Stimulated activated CD8-positive, alpha-beta memory T cell treated with anti-CD3 and anti-CD28 coated beads, Interleukin-2, amount 100 ng/mL, for 1 hour (primary cell): ENCODE results near the gene MBNL2.

Experiments used
- DNase-seq, 2 donors: peaks; one replicate each; pipeline ENCODE4 v3.0.0-alpha.2; 2020; ENCODE audit warnings: low read depth in 2 of 2

The MBNL2 gene

DNA sequence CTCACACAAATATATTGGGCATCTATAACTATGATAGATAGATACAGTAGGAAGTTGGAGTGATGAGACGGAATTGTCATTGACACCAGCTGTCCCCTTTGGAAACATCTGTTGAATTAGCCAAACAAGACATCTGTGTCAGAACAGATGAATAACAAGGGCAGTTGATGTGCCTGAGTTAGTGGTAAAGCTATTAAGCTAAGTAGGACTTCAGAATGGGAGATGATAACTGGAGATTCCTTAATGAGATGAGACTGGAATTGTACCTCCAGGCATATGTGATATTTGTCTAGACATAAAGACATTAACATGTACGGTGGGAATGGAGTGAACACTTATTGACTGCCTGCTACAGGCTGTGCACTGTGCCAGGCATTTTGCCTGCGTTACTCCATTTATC lies 78.7 kb downstream of the MBNL2 start:
- DNase-seq: no peak

DNA sequence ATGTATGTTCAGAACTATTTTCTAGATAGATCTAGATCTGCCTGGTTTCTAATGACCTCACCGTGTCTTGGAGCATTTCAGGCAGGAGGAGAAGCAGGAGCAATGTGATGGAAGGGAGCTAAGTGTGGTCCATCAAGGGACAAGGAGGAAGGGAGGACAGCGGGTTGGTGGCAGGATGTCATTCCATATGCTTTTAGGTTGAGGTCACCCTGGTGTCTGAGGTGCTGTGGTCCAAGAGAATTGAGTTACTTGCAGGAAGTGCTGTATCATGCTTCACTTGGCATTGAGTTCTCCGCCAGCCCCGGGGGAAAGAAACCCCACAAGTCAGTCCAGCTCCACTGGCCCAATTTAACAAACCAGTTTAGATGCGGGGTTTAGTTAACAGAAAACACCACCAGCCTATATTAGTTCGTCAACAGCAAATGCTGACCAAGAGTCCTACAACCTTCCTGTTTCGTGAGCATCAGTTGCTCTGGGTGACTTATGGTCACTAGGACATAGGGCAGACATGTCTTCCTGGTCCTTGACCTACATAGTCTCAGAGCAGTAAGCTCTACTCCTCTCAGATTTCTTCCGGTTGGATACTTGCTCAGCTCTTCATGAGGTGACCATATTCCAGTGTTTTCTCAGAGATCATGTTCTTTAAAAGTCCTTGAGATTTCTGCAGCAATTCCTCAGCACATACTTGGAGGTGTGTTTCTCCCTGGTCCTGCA lies 79.4 kb downstream of the MBNL2 start:
- DNase-seq: no peak

DNA sequence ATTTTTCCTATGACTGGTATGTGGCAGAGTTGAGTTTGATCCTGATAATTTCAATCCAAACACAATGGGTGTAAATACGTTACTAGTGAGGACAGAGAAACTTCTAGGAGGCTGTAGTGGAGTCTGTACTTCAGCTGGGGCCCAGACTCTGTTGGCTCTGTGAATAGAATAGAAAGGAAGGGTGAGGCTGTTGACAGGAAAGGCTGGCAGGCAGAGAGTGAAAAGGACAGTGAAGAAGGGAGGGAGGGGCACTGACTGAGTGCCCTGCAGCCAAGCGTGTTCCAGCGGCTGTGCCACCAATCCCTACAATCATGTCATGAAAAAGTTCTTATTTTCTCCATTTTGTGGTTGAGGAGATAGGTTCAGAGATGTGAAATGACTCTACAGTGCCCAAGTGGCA lies 80.5 kb downstream of the MBNL2 start:
- no peak for DNase-seq

DNA sequence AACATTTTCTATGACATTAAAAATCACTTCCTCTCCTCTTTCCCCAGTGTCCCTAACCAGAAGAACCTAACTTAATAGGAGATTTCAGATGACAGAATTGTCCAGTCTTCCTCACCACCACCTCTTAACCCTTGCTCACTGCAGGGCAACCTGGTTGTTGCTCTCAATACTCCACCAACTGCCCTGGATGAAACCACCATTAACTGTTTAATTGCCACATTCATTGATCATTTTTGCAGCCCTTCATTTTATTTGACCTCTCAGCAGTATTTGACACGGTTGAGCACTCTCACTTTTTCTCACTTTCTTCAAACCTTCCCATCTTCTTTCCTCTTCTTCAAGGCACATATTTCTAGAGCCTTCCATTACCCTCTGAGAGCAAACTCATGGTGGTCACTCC lies 84.0 kb downstream of the MBNL2 start:
- no peak for DNase-seq

DNA sequence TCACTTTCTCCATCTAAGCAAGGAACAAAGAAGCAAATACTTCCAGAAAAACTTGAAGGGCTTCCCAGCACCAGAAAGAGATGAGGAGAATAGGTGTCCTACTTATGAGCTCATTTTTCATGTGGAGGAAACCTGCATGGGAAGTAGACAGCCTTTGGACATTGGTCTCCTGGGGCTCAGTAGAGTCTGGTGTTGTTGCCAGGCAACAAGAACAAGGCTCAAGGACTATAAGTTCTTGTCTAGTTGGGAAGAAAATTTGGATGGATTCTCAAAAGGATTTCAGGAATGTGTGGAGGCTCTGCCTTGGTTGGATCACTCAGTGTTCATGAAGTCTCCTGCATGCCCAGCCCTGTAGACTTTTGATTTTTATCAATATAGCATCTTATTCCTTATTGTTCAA lies 84.5 kb downstream of the MBNL2 start:
- no peak for DNase-seq

DNA sequence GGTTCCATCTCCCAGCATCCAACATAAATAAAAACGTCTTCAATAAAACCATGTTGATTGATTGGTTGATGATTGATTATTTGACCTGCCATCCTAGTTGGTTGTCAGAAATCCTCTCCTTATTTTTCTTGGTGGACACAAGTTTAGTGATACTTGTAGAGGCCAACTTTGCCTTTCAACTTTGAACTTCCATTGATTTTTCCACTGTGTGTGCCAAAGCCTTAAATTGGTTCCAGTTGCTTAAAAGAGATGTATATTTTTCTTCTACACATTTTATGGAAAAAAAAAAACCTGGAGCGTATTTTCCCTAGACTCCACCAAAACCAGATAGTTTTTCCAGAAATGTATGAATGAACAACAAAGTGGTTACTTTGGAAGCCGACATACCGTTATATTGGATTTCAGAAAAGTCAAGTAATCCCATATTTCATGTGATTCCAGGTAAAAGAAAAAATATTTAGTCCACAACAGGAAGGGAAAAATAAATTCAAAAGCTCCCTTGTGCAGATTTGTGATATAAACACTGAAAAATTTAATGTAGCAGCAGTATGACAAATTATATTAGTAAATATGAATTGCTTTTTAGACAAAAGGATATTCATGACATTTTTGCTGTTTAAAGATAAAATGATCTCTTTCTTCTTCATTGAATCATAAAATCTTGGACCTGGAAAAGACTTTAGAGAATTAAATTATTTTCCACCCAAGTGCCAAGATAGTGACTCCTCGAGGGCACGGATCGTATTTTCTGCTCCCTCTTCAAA lies 85.2 kb downstream of the MBNL2 start:
- DNase-seq: no peak

DNA sequence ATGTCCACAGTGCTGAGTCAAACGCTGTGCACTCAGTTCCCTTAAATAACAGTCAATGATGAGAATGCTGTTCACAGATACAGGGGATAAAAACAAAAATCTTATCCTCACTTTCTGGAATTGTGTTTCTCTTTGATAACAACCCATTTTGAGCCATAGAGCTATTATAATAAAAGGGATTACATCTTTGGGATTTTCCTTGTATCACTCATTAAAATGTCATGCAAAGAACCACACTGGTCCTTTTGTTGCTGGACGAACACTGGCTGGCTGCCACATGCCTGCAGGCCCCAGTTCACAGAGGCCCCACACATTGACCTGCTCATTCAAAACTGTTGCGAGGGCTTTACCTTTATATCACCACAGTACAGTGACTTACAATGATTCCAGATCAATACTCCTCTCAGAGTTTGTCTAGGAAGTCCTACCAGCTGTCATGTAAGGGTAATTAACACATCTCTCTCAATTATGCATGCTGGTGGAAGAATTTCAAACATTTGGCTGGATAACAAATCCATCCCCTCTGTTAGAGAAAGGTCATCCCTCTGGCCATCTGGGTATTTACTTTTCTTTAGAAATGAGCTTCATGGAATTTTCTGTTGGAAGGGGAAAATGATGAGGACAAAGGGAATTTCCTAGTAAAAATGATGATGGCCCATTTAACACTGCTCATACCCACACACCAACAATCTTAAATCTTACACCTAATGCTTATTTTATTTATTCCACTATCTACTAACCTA lies 85.9 kb downstream of the MBNL2 start:
- DNase-seq: no peak

DNA sequence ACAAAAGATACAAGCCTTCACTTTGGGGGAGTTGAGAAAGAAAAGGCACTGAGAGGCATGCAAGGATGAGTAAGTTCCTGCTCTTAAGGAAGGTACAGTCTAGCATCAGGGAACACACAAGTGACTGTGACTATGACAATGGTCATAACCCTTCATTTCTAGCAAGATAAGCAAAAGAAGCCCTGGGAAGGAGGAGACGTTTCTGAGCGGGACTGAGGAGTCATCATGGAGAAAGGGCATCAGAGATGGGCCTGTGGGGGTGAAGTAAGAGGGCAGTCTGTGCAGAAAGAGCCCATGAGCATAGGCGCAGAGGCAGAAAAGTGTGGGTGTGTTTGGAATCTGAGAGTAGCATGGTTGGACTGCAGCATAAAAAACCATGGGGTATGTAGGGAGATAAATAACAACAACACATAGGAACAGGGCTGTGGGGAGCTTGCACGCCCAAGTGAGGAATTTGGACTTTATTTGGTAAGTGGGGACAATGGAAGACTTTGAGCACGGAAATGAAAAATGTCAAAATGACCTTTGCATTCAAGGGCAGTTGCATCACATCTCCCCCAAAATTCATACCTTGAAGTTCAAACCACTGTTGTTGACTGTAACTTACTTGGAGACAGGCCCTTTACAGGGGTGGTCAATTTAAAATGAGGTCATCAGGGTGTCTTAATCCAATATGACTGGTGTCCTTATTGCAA lies 86.7 kb downstream of the MBNL2 start:
- no peak for DNase-seq

DNA sequence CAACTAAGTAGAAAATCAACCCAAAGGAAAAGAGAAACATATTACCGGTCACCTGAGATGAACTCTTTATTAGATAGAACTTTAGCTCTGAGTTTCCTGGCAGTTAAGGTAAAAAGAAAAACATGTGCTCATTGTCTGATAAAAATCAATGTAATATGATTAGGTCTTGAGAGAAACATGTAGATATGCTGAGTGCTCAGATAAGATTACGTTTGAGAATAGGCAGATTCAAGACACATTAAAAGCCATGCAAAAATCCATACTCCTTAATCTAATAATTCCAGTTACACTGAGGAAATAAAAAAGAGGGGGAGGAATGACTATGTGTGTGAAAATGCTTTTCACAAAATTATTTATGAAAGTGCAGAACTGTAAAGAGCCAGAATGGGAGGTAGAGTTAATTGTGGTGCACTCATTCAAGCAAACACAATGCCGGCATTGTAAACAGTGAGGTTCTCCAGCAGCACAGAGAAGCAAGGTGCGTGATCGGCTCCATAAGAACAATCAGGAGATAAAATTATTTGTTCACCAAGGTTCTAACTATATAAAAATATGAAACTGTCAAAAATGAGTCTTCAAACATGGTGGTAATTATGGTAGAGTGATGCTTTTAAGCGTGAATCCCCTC lies 88.8 kb downstream of the MBNL2 start:
- no peak for DNase-seq

DNA sequence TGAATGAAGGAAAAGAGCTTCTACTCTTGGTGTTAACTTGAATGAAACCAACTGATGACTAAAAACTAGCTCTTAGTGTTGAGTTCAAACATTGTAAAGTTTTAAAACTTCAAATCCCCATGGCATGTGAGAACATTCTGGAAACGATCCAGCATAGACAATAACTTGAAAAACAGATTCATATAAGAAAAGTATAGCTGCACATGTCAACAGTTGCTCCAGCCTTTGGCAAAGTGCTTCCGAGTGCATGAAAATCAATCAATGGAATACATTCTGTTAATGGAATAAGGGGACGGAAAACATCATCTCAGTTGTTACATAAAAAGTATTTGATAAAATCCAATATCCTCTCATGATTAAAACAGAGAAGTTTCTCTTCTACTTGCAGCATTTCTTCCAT lies 89.8 kb downstream of the MBNL2 start:
- no peak for DNase-seq

DNA sequence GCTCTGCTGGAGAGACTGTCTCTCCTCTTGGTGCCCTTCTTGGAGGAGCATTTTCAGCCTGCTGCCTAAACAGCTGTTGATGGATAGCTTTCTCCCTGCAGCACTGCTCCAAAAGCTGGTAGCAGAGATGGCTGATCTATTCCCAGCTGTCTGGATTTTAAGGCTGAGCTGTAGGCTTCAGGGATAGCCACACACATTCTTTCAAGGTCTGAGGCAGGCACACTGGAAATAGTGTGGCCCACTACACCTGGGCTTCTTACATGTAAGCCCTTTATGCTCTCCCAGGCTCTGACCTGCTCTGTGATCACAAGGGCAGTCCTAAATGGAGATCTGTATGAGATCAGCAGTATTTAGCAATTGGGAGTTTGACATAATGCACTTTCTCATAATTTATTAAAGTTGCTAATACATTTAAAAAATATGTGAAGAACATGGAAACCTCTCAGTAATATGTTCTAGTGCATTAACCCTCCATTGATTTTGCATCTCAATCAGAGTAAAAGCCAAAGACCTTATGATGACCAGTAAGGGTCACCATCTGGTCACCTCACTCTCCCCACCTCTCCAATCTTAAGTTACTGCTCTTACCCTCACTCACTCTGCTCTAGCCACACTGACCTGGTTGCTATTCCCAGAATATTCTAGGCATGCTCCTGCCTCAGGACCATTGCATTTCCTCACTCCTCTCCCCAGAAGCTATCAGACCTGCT lies 91.6 kb downstream of the MBNL2 start:
- DNase-seq: no peak

DNA sequence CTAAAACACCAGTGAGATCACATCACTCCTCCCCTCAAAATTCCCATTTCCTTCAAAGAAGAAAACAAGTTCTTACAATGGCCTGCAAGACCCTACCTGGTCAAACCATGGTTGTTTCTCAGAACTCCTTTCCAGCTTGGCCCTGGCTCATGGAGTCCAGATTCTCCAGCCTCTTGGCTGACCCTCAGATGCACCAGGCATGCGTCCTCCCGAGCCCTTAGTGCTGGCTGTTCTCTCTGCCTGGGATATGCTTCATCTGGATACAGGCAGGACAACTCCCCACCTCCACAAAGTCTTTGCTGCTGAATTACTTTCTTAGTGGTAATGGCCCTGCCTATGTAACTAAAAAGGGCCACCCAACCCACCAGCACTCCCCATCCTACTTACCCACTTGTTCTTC lies 94.3 kb downstream of the MBNL2 start:
- no peak for DNase-seq

DNA sequence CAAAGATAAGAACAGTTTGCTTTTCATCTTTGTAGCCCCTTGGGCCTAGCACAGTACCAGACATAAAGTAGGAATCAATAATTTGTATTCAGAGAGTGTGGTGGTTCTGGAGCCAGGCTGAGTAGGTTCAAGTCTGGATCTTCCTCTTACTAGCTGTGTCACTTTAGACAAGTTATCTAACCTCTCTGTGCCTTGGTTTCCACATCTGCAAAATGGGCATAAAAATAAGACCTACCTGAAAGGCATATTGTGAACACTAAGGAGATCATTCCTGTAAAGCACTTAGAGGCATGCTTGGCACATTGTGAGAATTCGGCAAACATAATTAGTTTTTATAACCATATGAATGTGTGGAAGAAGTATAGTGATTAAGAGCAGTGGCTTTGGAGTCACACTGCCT lies 95.8 kb downstream of the MBNL2 start:
- DNase-seq: no peak

DNA sequence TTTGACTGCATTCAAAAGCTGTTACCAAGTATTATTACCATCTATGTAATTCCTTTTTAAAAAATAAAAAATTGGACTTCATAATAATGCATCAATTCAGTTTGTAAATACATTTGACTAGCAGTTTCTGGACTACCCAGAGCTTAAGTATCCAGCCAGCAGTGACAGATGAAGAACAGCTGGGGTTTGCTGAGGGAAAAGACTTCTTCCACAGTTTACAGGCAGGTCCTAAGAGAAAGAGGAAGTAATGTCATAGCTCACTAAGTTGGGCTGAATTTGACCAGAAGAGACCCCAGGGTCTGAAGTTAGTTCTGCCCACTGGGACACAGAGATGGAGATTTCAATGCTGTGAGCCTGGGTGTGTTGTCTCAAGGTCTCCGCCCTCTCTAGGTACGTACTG lies 96.4 kb downstream of the MBNL2 start:
- no peak for DNase-seq

DNA sequence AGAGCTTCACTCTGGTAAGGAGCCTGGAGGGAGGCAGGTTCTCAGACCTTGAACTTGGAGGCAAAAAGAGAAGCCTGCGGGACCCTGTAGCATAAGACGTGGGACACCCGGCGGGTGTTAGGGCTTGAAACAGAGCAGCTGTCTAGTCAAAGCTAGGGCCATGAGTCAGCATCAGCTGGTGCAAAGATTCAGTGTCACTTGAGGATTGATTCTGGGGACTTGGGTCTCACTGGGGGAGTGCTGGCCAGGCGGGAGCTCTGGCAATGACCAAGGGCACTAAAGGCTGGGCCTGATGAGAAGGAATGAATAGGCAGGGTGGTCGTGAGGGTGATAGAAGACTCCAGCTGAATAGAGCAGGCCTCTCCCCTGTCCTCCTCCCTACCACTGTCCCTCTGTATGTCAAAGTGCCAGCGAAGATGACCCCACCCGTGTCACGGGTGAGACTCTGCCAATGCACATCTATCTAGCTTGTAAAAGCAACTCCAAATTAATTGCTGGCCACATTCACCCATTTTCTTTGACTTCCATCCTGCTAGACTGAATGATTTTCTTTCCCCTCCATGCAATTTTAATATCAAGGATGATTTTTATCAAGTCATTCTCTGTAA lies 97.1 kb downstream of the MBNL2 start:
- no peak for DNase-seq

DNA sequence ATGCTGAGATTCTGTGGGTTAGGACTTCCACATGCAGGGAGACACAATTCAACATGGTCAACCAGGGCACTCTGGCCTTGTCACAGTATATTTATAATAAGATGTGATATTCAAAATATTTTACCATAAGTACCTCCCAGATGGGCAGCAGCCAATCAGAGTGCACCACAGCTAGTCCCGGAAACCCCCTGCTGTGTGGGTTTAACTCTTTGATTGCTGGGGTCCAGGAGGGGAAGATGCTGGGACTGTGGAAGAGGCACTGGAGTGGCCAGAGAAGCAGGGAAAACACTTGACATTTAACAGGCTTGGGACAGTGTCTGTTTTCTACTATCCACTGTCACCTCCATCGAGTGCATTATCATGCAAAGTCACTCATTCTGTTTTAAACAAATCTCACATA lies 99.0 kb downstream of the MBNL2 start:
- no peak for DNase-seq

DNA sequence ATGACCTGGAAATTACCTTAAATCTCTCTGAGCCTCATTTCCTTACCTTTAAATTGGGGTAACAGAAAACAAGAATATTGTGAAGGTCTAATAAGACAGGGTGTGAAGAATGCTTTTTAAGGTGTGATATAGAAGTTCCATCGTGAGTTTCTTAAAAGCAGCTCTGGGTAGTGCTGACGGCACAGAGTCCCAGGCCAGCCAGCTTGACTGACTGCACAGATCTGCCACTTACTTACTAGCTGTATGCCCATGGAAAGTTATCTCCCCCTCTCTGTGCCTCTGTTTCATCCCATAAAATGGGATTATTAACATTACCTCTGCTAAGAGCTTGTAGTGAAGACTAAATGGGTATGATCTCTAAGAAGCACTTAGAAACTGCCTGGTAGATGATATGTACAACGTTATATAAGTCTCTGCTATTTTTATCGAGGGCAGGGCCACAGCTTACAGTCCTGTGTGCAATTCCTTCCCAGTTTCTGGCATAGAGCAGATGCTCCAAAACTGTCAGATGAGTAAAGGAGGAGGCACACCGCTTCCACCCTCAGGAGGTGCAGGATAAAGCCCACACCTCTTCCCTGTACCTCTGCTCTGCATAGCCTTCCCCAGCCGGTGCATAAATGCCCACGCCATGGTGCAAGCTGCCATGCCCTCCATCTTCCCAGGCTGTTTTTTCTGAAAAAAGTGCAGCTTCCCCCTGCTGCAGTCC lies 99.6 kb downstream of the MBNL2 start:
- no peak for DNase-seq

DNA sequence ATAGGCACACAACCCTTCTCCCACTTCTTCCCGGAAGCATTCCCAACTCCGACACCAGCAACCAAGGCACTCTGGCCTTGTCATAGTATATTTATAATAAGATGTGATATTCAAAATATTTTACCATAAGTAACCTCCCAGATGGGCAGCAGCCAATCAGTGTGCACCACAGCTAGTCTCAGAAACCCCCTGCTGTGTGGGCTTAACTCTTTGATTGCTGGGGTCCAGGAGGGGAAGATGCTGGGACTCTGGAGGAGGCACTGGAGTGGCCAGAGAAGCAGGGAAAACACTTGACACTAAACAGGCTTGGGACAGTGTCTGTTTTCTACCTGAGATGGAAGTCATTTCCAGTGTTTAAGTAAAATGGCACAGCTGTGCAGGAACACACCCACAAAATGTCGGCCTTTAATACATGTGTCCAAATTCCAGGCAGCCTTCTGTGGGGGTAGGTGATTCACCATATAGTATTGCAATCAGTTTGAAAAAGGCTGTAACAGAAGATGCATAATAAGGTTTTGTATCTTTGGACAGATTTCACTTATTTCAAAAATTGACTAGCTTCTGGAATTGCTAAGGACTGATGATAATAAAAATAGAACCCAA lies 100.7 kb downstream of the MBNL2 start:
- DNase-seq: no peak

DNA sequence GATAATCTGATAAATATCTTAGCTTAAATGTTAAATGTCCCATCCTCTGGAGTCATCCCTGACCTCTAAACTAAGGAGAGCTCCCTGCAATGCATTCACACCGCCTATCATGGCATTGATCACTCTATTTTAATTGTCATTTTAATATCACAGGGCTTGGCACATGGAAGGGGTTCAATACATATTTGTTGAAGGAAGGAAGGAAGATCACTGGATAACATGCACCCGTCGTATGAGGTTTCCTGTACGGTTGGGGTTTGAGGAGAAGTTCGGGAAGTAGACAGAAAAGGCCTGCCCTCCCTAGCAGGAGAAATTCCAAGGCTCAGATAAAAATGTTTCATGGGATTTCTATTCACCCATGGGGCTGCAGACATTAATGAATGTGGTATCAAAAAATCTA lies 102.0 kb downstream of the MBNL2 start:
- DNase-seq: no peak

DNA sequence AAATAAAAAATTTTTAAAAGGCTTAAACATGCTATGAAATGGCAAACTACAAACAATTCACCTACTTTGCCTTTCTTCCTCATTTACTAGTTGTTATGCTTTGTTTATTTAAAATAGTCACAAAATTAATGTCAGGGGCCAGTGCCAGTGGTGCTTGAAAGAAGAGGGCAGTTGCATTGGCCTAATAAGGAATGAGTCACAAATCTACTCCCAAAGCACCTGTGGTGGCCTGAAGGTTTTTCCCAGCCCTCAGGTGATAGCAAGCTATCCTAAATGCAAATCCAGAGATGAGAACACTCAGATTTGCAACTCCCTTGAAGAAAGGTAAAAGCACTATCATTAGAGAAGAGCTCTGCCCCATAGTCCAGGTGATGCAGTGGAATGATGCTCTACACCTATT lies 103.6 kb downstream of the MBNL2 start:
- DNase-seq: no peak
